HG02981 (cell line): ENCODE results near the gene USPL1.

Experiments used
- ATAC-seq: cut with Tn5 transposase; IDR thresholded peaks from one replicate; pipeline ENCODE4 v1.9.1; 2021; ENCODE audit warnings: mild to moderate bottlenecking, moderate library complexity; ENCODE audit not compliant: unreplicated experiment

USPL1 gene

GRCh38 chr13:30656178-30656577 lies 38.5 kb downstream of the USPL1 start:
- ATAC-seq, result peak; percentile 62

DNA sequence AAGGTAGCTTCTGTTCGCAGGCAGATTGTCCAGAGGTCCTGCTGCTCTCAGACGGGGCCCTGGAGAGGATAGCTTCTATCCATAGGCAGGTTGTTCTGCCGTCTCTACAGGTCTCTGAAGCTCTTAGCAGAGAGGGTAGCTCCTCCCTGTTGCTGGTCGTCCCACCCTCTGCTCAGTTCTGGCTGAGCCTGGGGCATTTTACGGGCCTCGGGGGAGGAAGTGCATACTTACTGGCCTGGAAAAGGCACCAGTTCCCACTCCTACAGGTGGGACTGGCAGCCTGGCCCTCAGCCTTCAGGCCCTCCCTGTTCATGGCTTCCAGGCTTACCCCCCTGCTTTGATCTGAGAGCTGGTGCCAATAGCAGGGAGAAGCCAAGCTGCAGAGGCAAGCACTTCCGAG lies 42.3 kb downstream of the USPL1 start:
- no peak for ATAC-seq

DNA sequence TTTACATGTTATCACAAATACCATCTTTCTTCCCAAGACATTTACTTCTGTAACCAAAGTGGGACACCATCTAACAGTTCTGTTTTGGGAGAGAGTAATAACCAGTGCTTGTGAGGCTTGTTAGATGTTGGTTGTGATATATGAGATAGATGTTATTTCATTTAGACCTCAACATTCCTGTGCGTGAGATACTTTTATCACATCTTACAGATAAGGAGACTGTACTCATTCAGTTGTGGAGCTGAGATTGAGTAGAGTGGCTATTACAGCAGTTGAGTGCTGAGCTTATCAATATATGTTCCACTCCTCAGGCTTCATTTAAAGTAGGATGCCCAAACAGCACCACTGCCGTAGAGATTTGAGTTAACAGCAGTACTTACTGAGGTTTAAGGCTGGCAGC lies 43.1 kb downstream of the USPL1 start:
- ATAC-seq, result no peak

- ATAC-seq, result no peak
Measured at GRCh38 chr13:30664689-30665275, 47.1 kb downstream of the USPL1 start.

GRCh38 chr13:30665638-30666037 lies 47.9 kb downstream of the USPL1 start:
- ATAC-seq, result no peak

DNA sequence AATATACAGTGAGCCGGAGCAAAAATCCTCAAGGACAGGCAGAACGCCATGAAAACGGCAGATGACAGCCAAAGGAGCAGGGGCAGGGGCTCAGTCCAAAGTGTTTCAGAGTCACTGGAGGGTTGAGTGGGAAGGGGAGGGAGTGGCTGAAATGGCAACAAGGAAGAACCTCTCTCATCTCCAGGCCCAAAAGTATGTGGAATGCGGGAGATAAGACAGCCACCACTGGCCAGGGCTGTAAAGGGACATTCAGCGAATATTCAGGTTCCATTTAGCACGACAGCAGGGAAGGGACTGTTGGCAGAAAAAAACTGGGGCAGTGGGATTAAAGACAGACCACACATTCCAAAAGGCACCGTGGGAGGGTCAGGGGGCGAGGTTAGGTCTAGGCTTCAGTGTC lies 48.4 kb downstream of the USPL1 start:
- no peak for ATAC-seq

- no peak for ATAC-seq
Measured at GRCh38 chr13:30667014-30667413, 49.3 kb downstream of the USPL1 start.

GRCh38 chr13:30668312-30668711 lies 50.6 kb downstream of the USPL1 start:
- ATAC-seq, result no peak

GRCh38 chr13:30671271-30671815 lies 53.6 kb downstream of the USPL1 start:
- no peak for ATAC-seq

GRCh38 chr13:30673669-30674521 lies 56.2 kb downstream of the USPL1 start:
- ATAC-seq, result peak; percentile 90

- no peak for ATAC-seq
Measured at GRCh38 chr13:30675717-30676116, 58.0 kb downstream of the USPL1 start.

GRCh38 chr13:30676672-30677071 lies 59.0 kb downstream of the USPL1 start:
- ATAC-seq, result no peak

- ATAC-seq, result no peak
Measured at GRCh38 chr13:30679483-30680330, 62.0 kb downstream of the USPL1 start.

DNA sequence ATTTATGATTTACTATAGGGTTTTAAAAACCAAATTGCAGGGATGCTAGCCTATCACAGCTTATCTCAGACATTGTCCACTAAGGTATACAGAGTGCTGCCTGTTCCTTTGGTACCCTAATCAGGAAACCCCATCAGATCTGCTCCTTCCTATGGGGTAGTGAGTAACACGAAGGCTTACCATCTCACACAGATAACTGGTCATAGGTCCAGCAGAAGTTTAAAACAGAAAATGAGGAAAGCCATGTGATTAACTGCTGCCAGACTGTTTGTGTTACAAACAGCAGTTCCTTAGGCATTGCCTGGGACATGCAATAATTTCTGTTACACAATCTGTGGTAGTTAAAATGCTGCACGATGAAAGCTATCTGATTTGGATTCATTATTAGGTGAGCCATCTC lies 64.1 kb downstream of the USPL1 start:
- no peak for ATAC-seq

GRCh38 chr13:30685320-30685859 lies 67.7 kb downstream of the USPL1 start:
- no peak for ATAC-seq

DNA sequence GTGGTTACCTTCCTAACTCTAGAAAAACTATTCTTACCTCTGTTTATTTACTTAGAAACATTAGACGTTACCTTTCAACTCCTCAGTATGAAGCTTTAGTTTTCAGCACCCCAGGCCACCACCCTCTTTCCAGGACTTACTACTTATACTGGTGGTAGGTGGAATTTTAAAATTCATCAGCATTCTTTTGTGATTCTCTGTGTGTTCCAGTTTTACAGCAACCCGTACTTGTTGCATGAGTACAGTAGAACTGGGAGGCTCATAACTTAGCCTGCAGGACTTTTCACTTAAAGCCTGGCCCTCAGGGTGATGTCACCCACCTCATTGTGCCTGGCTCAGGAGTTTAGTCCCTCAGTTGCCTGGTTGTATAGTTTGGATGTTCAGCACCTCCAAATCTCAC lies 68.3 kb downstream of the USPL1 start:
- no peak for ATAC-seq

GRCh38 chr13:30687601-30688000 lies 69.9 kb downstream of the USPL1 start:
- ATAC-seq, result no peak

GRCh38 chr13:30689752-30690151 lies 72.0 kb downstream of the USPL1 start:
- ATAC-seq, result no peak

DNA sequence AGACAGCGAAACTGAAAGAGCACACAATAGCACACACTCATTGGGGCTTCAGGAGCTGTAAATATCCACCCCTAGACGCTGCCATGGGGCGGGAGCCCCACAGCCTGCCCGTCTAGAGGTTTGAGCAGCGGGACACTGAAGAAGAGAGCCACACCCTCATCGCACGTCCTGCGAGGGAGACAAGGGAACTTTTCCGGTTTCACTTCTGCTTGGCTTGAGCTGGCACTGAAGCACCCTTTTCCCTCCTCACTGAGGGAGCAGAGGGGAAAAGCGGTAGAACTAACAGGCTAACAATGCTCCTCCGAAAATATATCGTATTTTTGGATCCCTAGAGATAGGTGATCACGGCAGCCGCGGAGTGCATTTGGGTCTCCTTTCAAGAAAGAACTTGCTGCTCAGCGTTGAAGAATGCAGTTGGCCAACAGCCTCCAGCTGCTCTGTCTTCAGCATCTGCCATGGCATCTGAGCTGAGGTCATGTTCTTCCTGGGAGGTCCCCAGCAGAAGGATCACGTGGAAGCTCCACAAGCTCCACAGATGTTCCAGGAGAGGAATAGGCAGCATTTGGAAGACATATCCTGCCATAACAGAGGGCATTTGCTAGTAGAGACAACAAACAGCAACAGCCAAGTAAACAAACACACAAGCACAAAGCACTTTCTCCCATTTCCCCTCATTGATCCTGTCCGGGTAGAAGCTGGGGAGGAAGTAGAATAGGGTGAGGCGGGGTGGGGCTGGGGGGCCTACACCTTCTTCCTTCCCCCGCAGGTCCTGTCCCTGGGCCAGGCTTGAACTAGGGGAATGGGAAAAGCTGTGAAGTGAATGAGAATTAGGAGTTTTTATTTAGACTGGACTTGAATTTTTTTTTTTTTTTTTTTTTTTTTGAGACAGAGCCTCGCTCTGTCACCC lies 72.8 kb downstream of the USPL1 start:
- no peak for ATAC-seq

DNA sequence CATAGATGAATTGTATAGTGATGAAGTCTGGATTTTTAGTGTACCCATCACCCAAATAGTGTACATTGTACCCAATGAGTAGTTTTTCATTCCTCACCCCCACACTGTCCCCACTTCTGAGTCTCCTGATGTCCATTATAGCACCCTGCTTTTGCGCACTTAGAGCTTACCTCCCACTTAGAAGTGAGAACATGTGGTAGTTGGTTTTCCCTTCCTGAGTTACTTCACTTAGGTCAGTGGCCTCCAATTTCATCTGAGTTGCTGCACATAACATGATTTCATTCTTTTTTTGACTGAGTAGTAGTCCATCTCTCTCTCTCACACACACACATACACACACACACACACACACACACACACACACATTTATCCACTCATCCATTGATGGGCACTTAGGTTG lies 74.4 kb downstream of the USPL1 start:
- ATAC-seq, result no peak
